Measurements from ENCODE around the gene TCERG1L. TPM values are rescaled to one million over a fixed set of nuclear protein-coding genes. Genes with fewer than 3 reads are reported as not detected.

Gene TCERG1L
- polyA plus RNA-seq, 1 experiment, result not detected

- ChIA-PET POLR2A (no interaction called here), CTCF (no interaction called here)
- Histone ChIP-seq H3K36me3 (ENCODE audit: control insufficient read depth, insufficient read depth, low read length) (no peaks in the 10 kb centered on the region), H3K27me3 (ENCODE audit: control insufficient read depth, insufficient read depth, low read length) (no peaks in the 10 kb centered on the region), H3K4me3 (ENCODE audit: low read depth, low read length) (no peak overlapping the region)
- TF ChIP-seq CTCF (IDR thresholded peaks at IDR 0.05; ENCODE audit: insufficient read depth, low read depth, low read length), result no peak
- DNase-seq (ENCODE audit: low read depth), result no peak
These were observed 193.9 kb downstream of the TCERG1L start for GRCh38 chr10:131117416-131118212.

GRCh38 chr10:131116991-131117375 lies 194.5 kb downstream of the TCERG1L start:
- CTCF ChIA-PET, result no interaction called here

GRCh38 chr10:131116216-131116990 lies 195.1 kb downstream of the TCERG1L start:
- Histone ChIP-seq H3K27me3 (ENCODE audit: control insufficient read depth, insufficient read depth, low read length) (no peaks in the 10 kb centered on the region), H3K36me3 (ENCODE audit: control insufficient read depth, insufficient read depth, low read length) (no peaks in the 10 kb centered on the region), H3K4me3 (ENCODE audit: low read depth, low read length) (no peak overlapping the region)
- ChIA-PET CTCF (no interaction called here), POLR2A (no interaction called here)
- DNase-seq (ENCODE audit: low read depth), result no peak
- no peak for TF ChIP-seq CTCF (IDR thresholded peaks at IDR 0.05; ENCODE audit: insufficient read depth, low read depth, low read length)

More at GRCh38 chr10:131116991-131117375, 194.5 kb downstream of the TCERG1L start:
- Histone ChIP-seq H3K4me3 (ENCODE audit: low read depth, low read length) (no peak overlapping the region), H3K27me3 (ENCODE audit: control insufficient read depth, insufficient read depth, low read length) (no peaks in the 10 kb centered on the region), H3K36me3 (ENCODE audit: control insufficient read depth, insufficient read depth, low read length) (no peaks in the 10 kb centered on the region)
- POLR2A ChIA-PET, result no interaction called here
- DNase-seq (ENCODE audit: low read depth), result no peak
- TF ChIP-seq CTCF (IDR thresholded peaks at IDR 0.05; ENCODE audit: insufficient read depth, low read depth, low read length), result no peak

- DNase-seq (ENCODE audit: low read depth), result no peak
- Histone ChIP-seq H3K27me3 (ENCODE audit: control insufficient read depth, insufficient read depth, low read length) (no peaks in the 10 kb centered on the region), H3K4me3 (ENCODE audit: low read depth, low read length) (no peak overlapping the region), H3K36me3 (ENCODE audit: control insufficient read depth, insufficient read depth, low read length) (no peaks in the 10 kb centered on the region)
- ChIA-PET POLR2A (no interaction called here), CTCF (no interaction called here)
- TF ChIP-seq CTCF (IDR thresholded peaks at IDR 0.05; ENCODE audit: insufficient read depth, low read depth, low read length), result no peak
These were observed 195.7 kb downstream of the TCERG1L start for GRCh38 chr10:131115801-131116200.

- TF ChIP-seq CTCF (IDR thresholded peaks at IDR 0.05; ENCODE audit: insufficient read depth, low read depth, low read length), result no peak
- ChIA-PET CTCF (no interaction called here), POLR2A (no interaction called here)
- H3K4me3 ChIP-seq (ENCODE audit: low read depth, low read length), result no peak overlapping the region
- no peaks in the 10 kb centered on the region for H3K27me3 ChIP-seq (ENCODE audit: control insufficient read depth, insufficient read depth, low read length)
- DNase-seq (ENCODE audit: low read depth), result no peak
- H3K36me3 ChIP-seq (ENCODE audit: control insufficient read depth, insufficient read depth, low read length), result no peaks in the 10 kb centered on the region
These were observed 196.2 kb downstream of the TCERG1L start for GRCh38 chr10:131115321-131115720.

Data from BJ (cell line).